Prostate gland (tissue), 2 donors: ENCODE results near the gene HLX. TPM values are rescaled to one million over a fixed set of nuclear protein-coding genes. Genes with fewer than 3 reads are reported as not detected.

Experiments
- DNase-seq: peaks from one replicate; pipeline ENCODE4 v3.0.0-alpha.2; 2019; ENCODE audit warnings: low spot score
- H3K27ac ChIP-seq, 2 donors: fragments of 200-600 bp; sonication (generic); 2 replicates each; pipeline ENCODE4 v1.5.1; 2017 to 2019
- H3K27me3 ChIP-seq: fragments of 200-600 bp; sonication (generic); replicated peaks from 2 replicates; pipeline ENCODE4 v1.5.1; 2019; ENCODE audit not compliant: insufficient read depth
- H3K36me3 ChIP-seq, 2 donors: fragments of 200-600 bp; sonication (generic); 1 replicate in 1 of 2; 2 replicates in 1 of 2; pipeline versions ENCODE4 v1.5.1 to v1.8.1; 2017 to 2019
- H3K4me1 ChIP-seq: fragments of 200-600 bp; sonication (generic); replicated peaks from 2 replicates; pipeline ENCODE4 v1.5.1; 2019
- H3K4me3 ChIP-seq, 2 donors: fragments of 200-600 bp; sonication (generic); 2 replicates each; pipeline ENCODE4 v1.5.1; 2017 to 2019
- H3K9me3 ChIP-seq: fragments of 200-600 bp; sonication (generic); 2 replicates; pipeline ENCODE4 v1.5.1; 2017
- POLR2A ChIP-seq: fragments of 450-650 bp; IDR thresholded peaks from one replicate; pipeline ENCODE4 v1.6.1; 2016; ENCODE audit warnings: antibody characterized with exemption, mild to moderate bottlenecking
- POLR2AphosphoS5 ChIP-seq: sonication (generic); formaldehyde crosslinking; IDR thresholded peaks from one replicate; pipeline ENCODE4 v1.6.1; 2017; ENCODE audit warnings: antibody characterized with exemption
- WGBS: methylation state at CpG from one replicate; pipeline ENCODE4 v1.1.5; 2018; 5-methylcytosine and 5-hydroxymethylcytosine counted together
- intact Hi-C: fragments of 100-400 bp; cut with DNase I; formaldehyde crosslinking; loops from one replicate; pipeline ENCODE4 v1.14.2; 2022
- total RNA-seq, 2 donors: library from RNA; depleted of rRNA; stranded (reverse); fragments of >200 nt; gene quantifications; one replicate each; pipeline ENCODE4 v1.1.0, GENCODE V29; 2016
- TF ChIP-seq, protein P1 (sequence below), 4 experiments: fragments of 200-600 bp in 2 of 4; fragments of 450-650 bp in 2 of 4; sonication (generic) in 2 of 4; IDR thresholded peaks; 1 replicate in 3 of 4; 2 replicates in 1 of 4; pipeline ENCODE4 v1.5.1; 2016 to 2019; ENCODE audit warnings: antibody characterized with exemption in 4 of 4, mild to moderate bottlenecking in 2 of 4, moderate library complexity in 2 of 4

The HLX gene
- total RNA-seq, 2 donors from 2014 or later = 2.3 to 8.2 TPM

DNA sequence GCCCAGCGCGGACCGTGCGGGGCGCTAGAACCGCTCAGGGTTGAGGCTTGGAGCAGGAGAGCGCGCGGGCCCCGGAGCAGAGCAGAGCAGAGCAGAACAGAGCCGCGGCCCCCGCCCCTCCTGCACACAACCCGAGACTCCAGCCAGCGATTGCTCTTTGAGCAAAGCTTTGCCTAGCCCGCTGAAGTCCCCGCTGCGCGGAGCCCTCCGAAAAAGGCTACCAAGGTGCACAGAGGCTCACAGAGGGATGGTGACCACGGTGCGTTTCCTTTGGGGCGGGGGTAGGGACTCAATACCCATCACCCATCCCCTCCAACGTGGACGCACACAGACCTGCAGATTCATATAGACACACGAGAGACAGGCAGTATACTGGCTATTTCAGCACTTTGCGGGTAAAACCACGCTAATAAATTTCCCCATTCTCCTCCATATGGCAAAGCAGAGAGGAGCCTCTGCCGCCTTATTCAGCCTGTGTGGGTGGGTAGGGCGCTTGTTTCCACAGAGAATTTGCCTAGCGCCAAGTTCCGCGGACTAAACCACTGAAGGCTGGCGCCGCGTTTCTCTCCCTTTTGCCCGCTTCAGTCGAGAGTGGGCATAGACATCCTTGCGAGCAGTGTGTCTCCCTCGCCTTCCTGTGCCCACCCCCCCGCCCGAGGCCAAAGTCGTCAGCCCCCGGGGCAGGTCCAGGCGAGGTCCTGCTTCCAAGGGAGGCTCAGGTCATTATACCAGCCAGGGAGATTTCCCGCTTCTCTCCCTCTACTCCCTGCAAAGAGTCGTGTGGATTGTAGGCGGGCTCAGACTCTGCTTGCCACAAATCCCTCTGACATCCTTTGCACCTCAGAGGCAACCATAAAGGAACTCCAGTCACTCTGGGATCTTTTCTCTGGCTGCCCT lies 8.5 kb downstream of the HLX start:
- no peaks in the 10 kb centered on the region for H3K9me3 ChIP-seq
- WGBS = 8% methylated on average over 43 of the region's 48 CpGs
- TF ChIP-seq POLR2AphosphoS5 = no peak
- no peak overlapping the region for H3K27ac ChIP-seq
- no peaks in the 10 kb centered on the region for H3K36me3 ChIP-seq
- peaks cover 63% of the 10 kb centered on the region for H3K27me3 ChIP-seq
- no peak for DNase-seq
- no peaks in the 10 kb centered on the region for H3K4me1 ChIP-seq
- no peak overlapping the region for H3K4me3 ChIP-seq
- intact Hi-C loops = no loop called here

- intact Hi-C loops = no loop called here
- TF ChIP-seq, protein P1, sequence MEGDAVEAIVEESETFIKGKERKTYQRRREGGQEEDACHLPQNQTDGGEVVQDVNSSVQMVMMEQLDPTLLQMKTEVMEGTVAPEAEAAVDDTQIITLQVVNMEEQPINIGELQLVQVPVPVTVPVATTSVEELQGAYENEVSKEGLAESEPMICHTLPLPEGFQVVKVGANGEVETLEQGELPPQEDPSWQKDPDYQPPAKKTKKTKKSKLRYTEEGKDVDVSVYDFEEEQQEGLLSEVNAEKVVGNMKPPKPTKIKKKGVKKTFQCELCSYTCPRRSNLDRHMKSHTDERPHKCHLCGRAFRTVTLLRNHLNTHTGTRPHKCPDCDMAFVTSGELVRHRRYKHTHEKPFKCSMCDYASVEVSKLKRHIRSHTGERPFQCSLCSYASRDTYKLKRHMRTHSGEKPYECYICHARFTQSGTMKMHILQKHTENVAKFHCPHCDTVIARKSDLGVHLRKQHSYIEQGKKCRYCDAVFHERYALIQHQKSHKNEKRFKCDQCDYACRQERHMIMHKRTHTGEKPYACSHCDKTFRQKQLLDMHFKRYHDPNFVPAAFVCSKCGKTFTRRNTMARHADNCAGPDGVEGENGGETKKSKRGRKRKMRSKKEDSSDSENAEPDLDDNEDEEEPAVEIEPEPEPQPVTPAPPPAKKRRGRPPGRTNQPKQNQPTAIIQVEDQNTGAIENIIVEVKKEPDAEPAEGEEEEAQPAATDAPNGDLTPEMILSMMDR (IDR thresholded peaks at IDR 0.05) = no peak
- TF ChIP-seq POLR2AphosphoS5 (no peak), POLR2A (no peak)
Measured at GRCh38 chr1:220888417-220888986, 9.3 kb downstream of the HLX start.

GRCh38 chr1:220889333-220889732 lies 10.1 kb downstream of the HLX start:
- Histone ChIP-seq H3K4me3 (no peak overlapping the region), H3K27me3 (peaks cover 67% of the 10 kb centered on the region), H3K9me3 (no peaks in the 10 kb centered on the region), H3K36me3 (no peaks in the 10 kb centered on the region), H3K4me1 (no peaks in the 10 kb centered on the region), H3K27ac (no peak overlapping the region)
- TF ChIP-seq, protein P1 (IDR thresholded peaks at IDR 0.05) = no peak
- no peak for TF ChIP-seq POLR2A
- no peak for TF ChIP-seq POLR2AphosphoS5
- WGBS = 3% methylated on average over 2 of the region's 2 CpGs
- no peak for DNase-seq
- intact Hi-C loops = no loop called here

More at GRCh38 chr1:220888417-220888986, 9.3 kb downstream of the HLX start:
- Histone ChIP-seq H3K4me1 (no peaks in the 10 kb centered on the region), H3K9me3 (no peaks in the 10 kb centered on the region), H3K36me3 (no peaks in the 10 kb centered on the region), H3K27me3 (peaks cover 66% of the 10 kb centered on the region), H3K4me3 (no peak overlapping the region), H3K27ac (no peak overlapping the region)
- no peak for DNase-seq
- WGBS = 18% methylated on average over 14 of the region's 14 CpGs

GRCh38 chr1:220889848-220890287 lies 10.6 kb downstream of the HLX start:
- peaks cover 66% of the 10 kb centered on the region for H3K27me3 ChIP-seq
- 26% methylated on average over 15 of the region's 15 CpGs for WGBS
- no peaks in the 10 kb centered on the region for H3K9me3 ChIP-seq
- intact Hi-C loops = no loop called here
- no peaks in the 10 kb centered on the region for H3K4me1 ChIP-seq
- DNase-seq = no peak
- TF ChIP-seq POLR2A = no peak
- TF ChIP-seq POLR2AphosphoS5 = no peak
- TF ChIP-seq, protein P1 (IDR thresholded peaks at IDR 0.05) = no peak
- no peaks in the 10 kb centered on the region for H3K36me3 ChIP-seq
- no peak overlapping the region for H3K4me3 ChIP-seq
- no peak overlapping the region for H3K27ac ChIP-seq

- Histone ChIP-seq H3K27ac (no peak overlapping the region), H3K4me1 (no peaks in the 10 kb centered on the region), H3K36me3 (no peaks in the 10 kb centered on the region), H3K9me3 (no peaks in the 10 kb centered on the region), H3K27me3 (peaks cover 65% of the 10 kb centered on the region), H3K4me3 (no peak overlapping the region)
- DNase-seq = no peak
- intact Hi-C loops = no loop called here
- TF ChIP-seq POLR2A (no peak), POLR2AphosphoS5 (no peak)
- TF ChIP-seq, protein P1 (IDR thresholded peaks at IDR 0.05) = no peak
- WGBS = 19% methylated on average over 1 of the region's 1 CpG
Measured at GRCh38 chr1:220890602-220891001, 11.4 kb downstream of the HLX start.
